A673 (cell line): Measurements from ENCODE around the gene CPN1. TPM values are rescaled to one million over a fixed set of nuclear protein-coding genes. Genes with fewer than 3 reads are reported as not detected.

Source experiments
- BruUV-seq: library from RNA; stranded (reverse); fragments of 400-500 nt; replicated peaks from 2 replicates; lab custom pipeline; 2021; lab: Mats Ljungman, UMichigan
- CTCF ChIA-PET: fragments of 300-600 bp; sonication (Branson Sonifier 250); formaldehyde crosslinking; loops from one replicate; lab custom pipeline; 2022; ENCODE audit warnings: antibody characterized with exemption; lab: Charles Lee
- POLR2A ChIA-PET: fragments of 300-600 bp; sonication (Branson Sonifier 250); formaldehyde crosslinking; loops from one replicate; lab custom pipeline; 2022; ENCODE audit warnings: antibody characterized with exemption; ENCODE audit not compliant: low non-redundant PET; lab: Charles Lee
- DNase-seq: peaks from one replicate; pipeline ENCODE4 v3.0.0-alpha.2; 2015; ENCODE audit warnings: low spot score
- H3K27ac ChIP-seq: fragments of 200-600 bp; sonication (generic); 2 replicates; pipeline ENCODE4 v1.5.1; 2016; ENCODE audit warnings: mixed run types, low read depth, mild to moderate bottlenecking, mixed read lengths, antibody characterized with exemption, low read length; ENCODE audit not compliant: poor library complexity, severe bottlenecking
- H3K27me3 ChIP-seq: fragments of 200-600 bp; sonication (generic); replicated peaks from 2 replicates; pipeline ENCODE4 v1.6.1; 2017; ENCODE audit warnings: mixed run types, low read depth, mild to moderate bottlenecking, mixed read lengths, antibody characterized with exemption, low read length; ENCODE audit not compliant: insufficient read depth, poor library complexity
- H3K36me3 ChIP-seq: fragments of 200-600 bp; sonication (generic); 2 replicates; pipeline ENCODE4 v1.6.1; 2016; ENCODE audit warnings: mixed run types, mild to moderate bottlenecking, mixed read lengths, antibody characterized with exemption, low read length; ENCODE audit not compliant: insufficient read depth, poor library complexity, severe bottlenecking
- H3K4me1 ChIP-seq: fragments of 200-600 bp; sonication (generic); 2 replicates; pipeline ENCODE4 v1.6.1; 2017; ENCODE audit warnings: mixed run types, mild to moderate bottlenecking, mixed read lengths, antibody characterized with exemption, low read length; ENCODE audit not compliant: insufficient read depth, poor library complexity, severe bottlenecking
- H3K4me3 ChIP-seq: fragments of 200-600 bp; sonication (generic); 2 replicates; pipeline ENCODE4 v1.5.1; 2016; ENCODE audit warnings: low read depth, mixed run types, mild to moderate bottlenecking, mixed read lengths, low read length; ENCODE audit not compliant: poor library complexity, severe bottlenecking
- H3K9me3 ChIP-seq: fragments of 200-600 bp; sonication (generic); 2 replicates; pipeline ENCODE4 v1.6.1; 2016; ENCODE audit warnings: mixed run types, low read depth, mild to moderate bottlenecking, mixed read lengths, antibody characterized with exemption, low read length; ENCODE audit not compliant: poor library complexity, severe bottlenecking
- EZH2 ChIP-seq: fragments of 200-600 bp; sonication (generic); IDR thresholded peaks from 2 replicates; pipeline ENCODE4 v1.6.1; 2017; ENCODE audit warnings: borderline replicate concordance, low read depth, mild to moderate bottlenecking, mixed read lengths, antibody characterized with exemption, low read length; ENCODE audit not compliant: poor library complexity, severe bottlenecking
- intact Hi-C: fragments of 100-400 bp; cut with micrococcal nuclease; formaldehyde crosslinking; loops from one replicate; pipeline ENCODE4 v1.10.0; 2022; ENCODE audit not compliant: unreplicated experiment
- total RNA-seq: library from RNA; stranded (reverse); gene quantifications from 2 replicates; pipeline ENCODE4 v1.2.3, GENCODE V29; 2021
- TF ChIP-seq, protein P1 (sequence below): fragments of 300-800, 200-600 bp; sonication (generic); conservative IDR thresholded peaks from 2 replicates; pipeline ENCODE4 v1.5.1; 2017; ENCODE audit warnings: low read depth, mild to moderate bottlenecking, antibody characterized with exemption, low read length, moderate library complexity, mixed read lengths

CPN1 gene
- total RNA-seq, 1 experiment from 2014 or later: not detected

DNA sequence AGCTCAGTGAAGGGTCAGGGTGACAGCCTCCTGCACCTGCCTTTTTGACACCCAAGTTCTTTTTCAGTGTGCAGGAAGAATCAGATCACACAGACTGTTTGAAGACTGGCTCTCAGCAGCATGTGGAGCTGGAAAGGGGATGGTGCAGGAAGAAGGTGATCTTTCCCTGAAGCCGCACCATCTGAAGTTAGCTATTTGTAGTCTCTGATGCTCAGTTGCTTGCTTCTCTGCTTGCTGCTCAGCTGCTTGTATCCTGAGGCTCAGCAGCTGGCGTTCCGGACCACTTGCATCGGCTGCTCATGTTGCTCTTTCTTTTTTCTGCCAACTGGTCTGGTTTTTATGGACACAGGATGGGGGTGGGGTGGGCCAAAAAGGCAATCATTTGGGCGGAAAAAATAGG is 56.1 kb downstream of the CPN1 start:
- no peak overlapping the region for H3K4me3 ChIP-seq
- H3K36me3 ChIP-seq: no peaks in the 10 kb centered on the region
- no peak overlapping the region for H3K27ac ChIP-seq
- ChIA-PET POLR2A (interaction anchor here (0.6 kb wide), 1 partner anchor 17 kb away, joined by 8 read pairs; no protein-coding TSS in a partner anchor), CTCF (no interaction called here)
- peaks cover 7% of the 10 kb centered on the region for H3K9me3 ChIP-seq
- intact Hi-C loops: no loop called here
- TF ChIP-seq, protein P1, sequence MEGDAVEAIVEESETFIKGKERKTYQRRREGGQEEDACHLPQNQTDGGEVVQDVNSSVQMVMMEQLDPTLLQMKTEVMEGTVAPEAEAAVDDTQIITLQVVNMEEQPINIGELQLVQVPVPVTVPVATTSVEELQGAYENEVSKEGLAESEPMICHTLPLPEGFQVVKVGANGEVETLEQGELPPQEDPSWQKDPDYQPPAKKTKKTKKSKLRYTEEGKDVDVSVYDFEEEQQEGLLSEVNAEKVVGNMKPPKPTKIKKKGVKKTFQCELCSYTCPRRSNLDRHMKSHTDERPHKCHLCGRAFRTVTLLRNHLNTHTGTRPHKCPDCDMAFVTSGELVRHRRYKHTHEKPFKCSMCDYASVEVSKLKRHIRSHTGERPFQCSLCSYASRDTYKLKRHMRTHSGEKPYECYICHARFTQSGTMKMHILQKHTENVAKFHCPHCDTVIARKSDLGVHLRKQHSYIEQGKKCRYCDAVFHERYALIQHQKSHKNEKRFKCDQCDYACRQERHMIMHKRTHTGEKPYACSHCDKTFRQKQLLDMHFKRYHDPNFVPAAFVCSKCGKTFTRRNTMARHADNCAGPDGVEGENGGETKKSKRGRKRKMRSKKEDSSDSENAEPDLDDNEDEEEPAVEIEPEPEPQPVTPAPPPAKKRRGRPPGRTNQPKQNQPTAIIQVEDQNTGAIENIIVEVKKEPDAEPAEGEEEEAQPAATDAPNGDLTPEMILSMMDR: no peak
- no peak for TF ChIP-seq EZH2
- no peaks in the 10 kb centered on the region for H3K4me1 ChIP-seq
- no peaks in the 10 kb centered on the region for H3K27me3 ChIP-seq
- no TSS peak for BruUV-seq
- DNase-seq: no peak

DNA sequence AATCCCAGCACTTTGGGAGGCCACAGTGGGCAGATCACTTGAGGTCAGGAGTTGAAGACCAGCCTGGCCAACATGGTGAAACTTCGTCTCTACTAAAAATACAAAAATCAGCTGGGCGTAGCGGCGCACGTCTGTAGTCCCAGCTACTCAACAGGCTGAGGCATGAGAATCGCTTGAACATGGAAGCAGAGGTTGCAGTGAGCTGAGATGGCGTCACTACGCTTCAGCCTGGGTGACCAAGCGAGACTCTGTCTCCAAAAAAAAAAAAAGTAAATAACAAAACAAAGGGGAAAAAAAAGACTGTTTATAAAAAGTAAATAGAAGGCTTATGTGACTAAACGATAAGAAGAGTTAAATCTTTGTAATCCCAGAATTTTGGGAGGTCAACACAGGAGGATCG is 56.9 kb downstream of the CPN1 start:
- H3K36me3 ChIP-seq: no peaks in the 10 kb centered on the region
- no peak for DNase-seq
- peaks cover 7% of the 10 kb centered on the region for H3K9me3 ChIP-seq
- no peak overlapping the region for H3K4me3 ChIP-seq
- intact Hi-C loops: no loop called here
- BruUV-seq: no TSS peak
- no peak overlapping the region for H3K27ac ChIP-seq
- H3K4me1 ChIP-seq: no peaks in the 10 kb centered on the region
- ChIA-PET CTCF (no interaction called here), POLR2A (no interaction called here)
- TF ChIP-seq, protein P1: no peak
- no peak for TF ChIP-seq EZH2
- no peaks in the 10 kb centered on the region for H3K27me3 ChIP-seq

DNA sequence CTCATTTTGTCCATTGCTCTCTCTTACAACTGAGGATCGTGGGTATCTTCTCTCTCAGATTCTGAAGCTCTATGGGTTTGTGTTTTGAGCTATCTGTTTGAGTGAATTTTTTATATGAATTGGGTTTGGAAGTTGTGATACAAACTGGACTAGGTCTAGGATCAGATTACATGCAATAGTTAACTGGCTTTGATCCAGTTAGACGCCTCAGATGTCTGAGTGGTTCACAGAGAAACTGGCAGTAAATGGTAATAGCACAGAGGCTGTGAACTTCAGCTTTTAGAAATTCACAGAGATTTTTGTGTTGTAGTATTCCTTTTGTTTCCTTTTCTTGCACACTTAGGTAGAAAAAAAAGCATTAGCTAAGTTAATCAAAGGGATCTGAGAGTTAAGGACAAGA is 59.3 kb downstream of the CPN1 start:
- ChIA-PET POLR2A (no interaction called here), CTCF (no interaction called here)
- intact Hi-C loops: no loop called here
- BruUV-seq: no TSS peak
- H3K4me1 ChIP-seq: no peaks in the 10 kb centered on the region
- H3K4me3 ChIP-seq: no peak overlapping the region
- no peaks in the 10 kb centered on the region for H3K36me3 ChIP-seq
- H3K9me3 ChIP-seq: no peaks in the 10 kb centered on the region
- no peak overlapping the region for H3K27ac ChIP-seq
- TF ChIP-seq, protein P1: no peak
- no peak for TF ChIP-seq EZH2
- no peaks in the 10 kb centered on the region for H3K27me3 ChIP-seq
- DNase-seq: peak; percentile 33
